ENCODE data around the gene NFKBIB.
"Not testable (repeated sequence)": the region's sequence is repeated elsewhere in the genome, so short reads cannot be mapped to it uniquely, and the experiment has no call there.

NFKBIB gene

GRCh38 chr19:38875656-38876395 lies 23.9 kb upstream of the NFKBIB start:
- DNase-seq, result no peak

- peak; percentile 48 for DNase-seq
These were observed 21.8 kb upstream of the NFKBIB start, which contains the start of gene RINL for GRCh38 chr19:38877781-38878574. TSS of gene RINL (minus strand) at chr19:38878275. CDS start at chr19:38876742, 1,533 bp downstream.

GRCh38 chr19:38878575-38879399 lies 21.0 kb upstream of the NFKBIB start:
- no peak for DNase-seq

GRCh38 chr19:38879400-38879751 lies 20.4 kb upstream of the NFKBIB start:
- no peak for DNase-seq

GRCh38 chr19:38880076-38880881 lies 19.5 kb upstream of the NFKBIB start:
- DNase-seq, result no peak

- DNase-seq, result no peak
These were observed 18.7 kb upstream of the NFKBIB start for GRCh38 chr19:38880882-38881609.

- DNase-seq, result no peak
These were observed 16.5 kb upstream of the NFKBIB start for GRCh38 chr19:38883286-38883685.

- not testable (repeated sequence) for DNase-seq
These were observed 15.1 kb upstream of the NFKBIB start for GRCh38 chr19:38884691-38885090.

- no peak for DNase-seq
These were observed 10.9 kb upstream of the NFKBIB start for GRCh38 chr19:38888876-38889275.

GRCh38 chr19:38889803-38890202 lies 10.0 kb upstream of the NFKBIB start:
- no peak for DNase-seq

GRCh38 chr19:38890686-38891085 lies 9.1 kb upstream of the NFKBIB start:
- no peak for DNase-seq

- DNase-seq, result no peak
These were observed 8.0 kb upstream of the NFKBIB start for GRCh38 chr19:38891771-38892170.

- DNase-seq, result peak; percentile 70
These were observed 6.9 kb upstream of the NFKBIB start for GRCh38 chr19:38892841-38893240.

GRCh38 chr19:38893341-38893771 lies 6.4 kb upstream of the NFKBIB start:
- peak; percentile 70 for DNase-seq

GRCh38 chr19:38894968-38895367 lies 4.8 kb upstream of the NFKBIB start:
- DNase-seq, result no peak

GRCh38 chr19:38898788-38899446 lies 852 bp upstream of the NFKBIB start:
- DNase-seq, result no peak

- no peak for DNase-seq
These were observed 447 bp downstream of the NFKBIB start for GRCh38 chr19:38900202-38900629.

- no peak for DNase-seq
These were observed 998 bp downstream of the NFKBIB start for GRCh38 chr19:38900743-38901190.

- DNase-seq, result no peak
These were observed 1.9 kb downstream of the NFKBIB start for GRCh38 chr19:38901683-38902082.

- DNase-seq, result no peak
These were observed 5.1 kb downstream of the NFKBIB start for GRCh38 chr19:38904581-38905539.
